GM04503 (cell line): ENCODE measurements around the gene TUT1.

Source experiments
- DNase-seq: peaks from one replicate; pipeline ENCODE4 v3.0.0-alpha.2; 2012; ENCODE audit warnings: low read depth

Gene TUT1

DNA sequence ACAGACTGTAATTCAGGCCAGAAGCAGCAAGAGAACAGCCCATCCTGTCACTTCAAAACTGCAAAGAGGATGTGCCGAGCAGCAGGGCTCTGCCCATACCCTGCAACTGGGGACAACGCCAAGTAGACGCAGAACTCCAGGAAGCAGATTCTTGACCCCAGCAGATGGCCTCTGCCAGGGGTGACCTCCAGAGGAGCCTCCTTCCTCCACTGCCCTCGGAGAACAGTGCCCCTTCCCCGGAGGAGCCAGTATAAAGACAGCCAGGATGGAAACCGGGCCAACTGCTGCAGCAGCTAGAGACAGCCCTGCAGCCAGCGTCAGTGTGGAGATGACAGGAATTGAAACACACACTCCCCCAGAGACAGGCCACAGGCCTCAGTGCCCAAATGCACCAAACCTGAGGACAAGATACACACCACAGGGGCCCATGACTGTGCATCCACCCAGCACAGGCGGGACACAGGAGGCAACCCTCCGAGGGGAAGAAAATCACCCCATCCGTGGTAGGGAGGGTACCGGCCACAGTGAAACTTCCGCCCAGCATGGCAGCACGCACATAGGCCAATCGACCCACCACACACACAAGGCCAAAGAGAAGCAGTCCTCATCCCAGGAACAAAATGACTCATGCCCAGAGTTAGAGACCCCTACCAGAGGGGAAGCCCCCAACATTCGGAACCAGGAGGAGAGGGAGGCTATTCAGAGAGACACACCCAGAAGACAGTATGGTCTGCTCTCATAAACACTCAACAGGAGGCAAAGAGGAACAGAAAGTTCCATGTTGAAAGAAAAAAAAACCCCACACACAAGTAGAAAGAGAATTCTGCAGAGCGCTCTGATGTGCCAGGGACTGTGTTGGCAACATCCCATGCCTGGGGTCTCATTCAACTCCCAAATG, 50.3 kb downstream of the TUT1 start:
- DNase-seq = no peak

- DNase-seq = peak; percentile 55
These were observed 51.9 kb downstream of the TUT1 start for GRCh38 chr11:62539238-62539925.

DNA sequence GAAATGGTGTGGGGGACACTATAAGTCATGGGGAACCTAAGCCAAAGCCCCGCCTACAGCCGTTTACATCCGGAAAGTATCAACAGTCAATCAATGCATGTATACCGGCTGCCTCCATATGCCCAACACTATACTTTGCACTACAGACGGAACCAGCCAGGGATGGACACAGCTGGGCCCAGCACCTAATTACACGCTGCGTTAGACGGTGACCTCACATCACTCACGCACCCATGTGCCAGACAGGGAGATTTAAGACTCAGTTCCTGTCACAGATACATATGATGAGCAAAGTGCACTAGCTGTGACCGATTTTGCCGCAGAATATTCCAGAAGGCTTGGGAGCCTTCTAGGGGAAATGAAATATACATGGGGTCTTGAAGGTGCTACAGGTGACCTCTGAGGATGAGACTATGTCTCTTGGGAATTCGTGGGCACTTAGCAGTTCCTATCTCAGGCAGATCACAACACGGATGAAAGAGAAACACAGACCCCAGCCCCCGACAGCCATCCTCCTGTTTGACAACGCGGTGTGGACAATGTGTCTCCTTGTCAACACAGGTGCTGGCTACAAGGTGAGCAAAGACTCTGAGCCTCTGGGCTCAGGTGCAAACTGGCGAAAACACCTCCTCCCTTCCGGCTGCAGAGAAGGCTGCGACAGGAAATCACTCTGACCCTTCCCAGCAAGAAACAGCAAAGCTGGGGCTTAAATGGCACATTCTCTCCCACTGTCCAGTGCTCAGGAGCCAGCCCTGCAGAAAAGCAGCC, 52.7 kb downstream of the TUT1 start:
- DNase-seq = no peak

GRCh38 chr11:62536301-62536957, 54.9 kb downstream of the TUT1 start:
- no peak for DNase-seq

DNA sequence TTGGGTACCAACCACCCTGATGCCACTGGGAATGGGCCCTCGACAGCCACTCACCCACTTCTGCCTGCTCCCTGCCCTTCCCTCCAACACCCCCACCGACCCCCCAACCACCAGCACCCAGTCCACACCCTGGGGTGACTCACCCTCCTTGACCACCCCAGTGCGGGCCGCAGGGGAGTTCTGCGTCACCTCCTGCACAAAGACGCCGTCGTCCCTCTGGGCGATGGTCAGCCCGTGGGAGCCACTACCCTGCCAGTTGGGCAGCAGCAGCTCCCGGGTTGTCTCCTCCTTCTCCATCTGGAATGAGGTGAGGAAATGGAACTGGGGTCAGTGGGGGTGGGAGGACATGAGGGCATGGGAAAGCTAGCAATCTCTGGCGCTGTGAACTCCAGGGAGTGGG, 55.5 kb downstream of the TUT1 start:
- no peak for DNase-seq

- DNase-seq = no peak
These were observed 56.4 kb downstream of the TUT1 start for GRCh38 chr11:62534779-62535545.

DNA sequence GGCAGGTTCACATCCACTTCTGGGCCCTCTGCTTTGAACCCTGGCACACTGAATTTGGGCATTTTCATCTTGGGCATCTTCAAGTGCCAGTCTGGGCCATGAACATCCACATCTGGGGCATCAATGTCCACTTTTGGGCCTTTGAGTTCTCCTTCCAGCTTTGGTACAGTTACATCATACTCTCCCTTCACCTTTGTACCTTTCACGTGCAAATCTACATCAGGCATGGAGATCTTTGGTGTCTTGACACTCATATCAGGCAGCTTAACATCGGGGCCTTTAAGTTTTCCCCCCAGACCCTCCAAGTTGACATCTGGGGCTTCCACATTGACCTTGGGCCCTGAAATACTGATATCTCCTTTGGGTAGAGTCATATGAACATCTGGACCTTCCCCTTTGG, 59.2 kb downstream of the TUT1 start:
- DNase-seq = no peak
